ENCODE results near the gene IQGAP1. TPM values are rescaled to one million over a fixed set of nuclear protein-coding genes. Genes with fewer than 3 reads are reported as not detected.
"Not testable (repeated sequence)": the region's sequence is repeated elsewhere in the genome, so short reads cannot be mapped to it uniquely, and the experiment has no call there.

The IQGAP1 gene
- total and polyA plus RNA-seq, 7 donors: 31.1 to 72.2 (median 44.1) TPM

GRCh38 chr15:90523373-90523772 is 135.3 kb downstream of the IQGAP1 start:
- Histone ChIP-seq H3K4me3 (no peak overlapping the region), H3K9me3 (no peaks in the 10 kb centered on the region), H3K36me3 (ENCODE audit: insufficient read depth in 1 of 2, low read depth in 1 of 2) (no peaks in the 10 kb centered on the region), H3K27me3 (ENCODE audit: insufficient read depth in 3 of 3, low read length in 2 of 3) (no peaks in the 10 kb centered on the region), H3K27ac (no peak overlapping the region), H3K4me1 (no peaks in the 10 kb centered on the region)
- WGBS, 3 donors: 93 to 96% (median 96%) methylated on average over 3 of the region's 3 CpGs
- DNase-seq (no peak), ATAC-seq (no peak)
- no peak for TF ChIP-seq CTCF (IDR thresholded peaks at IDR 0.05)
- intact Hi-C loops (cut with DNase I): no loop called here

GRCh38 chr15:90524018-90524803 is 136.2 kb downstream of the IQGAP1 start:
- H3K4me1 ChIP-seq; ATAC-seq; H3K27ac ChIP-seq; H3K36me3 ChIP-seq (ENCODE audit: insufficient read depth in 1 of 2, low read depth in 1 of 2); H3K9me3 ChIP-seq; intact Hi-C loops (cut with DNase I); DNase-seq; H3K4me3 ChIP-seq; H3K27me3 ChIP-seq (ENCODE audit: insufficient read depth in 3 of 3, low read length in 2 of 3): not testable (repeated sequence)
- 89 to 91% (median 91%) methylated on average over 6 of the region's 6 CpGs for WGBS, 3 donors

GRCh38 chr15:90529011-90529370 is 140.9 kb downstream of the IQGAP1 start:
- H3K4me1 ChIP-seq: peaks cover 22% of the 10 kb centered on the region
- TF ChIP-seq CTCF (IDR thresholded peaks at IDR 0.05): no peak
- intact Hi-C loops (cut with DNase I): no loop called here
- H3K27ac ChIP-seq: peak overlapping the region; percentile 90
- H3K36me3 ChIP-seq (ENCODE audit: insufficient read depth in 1 of 2, low read depth in 1 of 2): no peaks in the 10 kb centered on the region
- WGBS, 3 donors: 75 to 87% (median 77%) methylated on average over 15 of the region's 15 CpGs
- no peaks in the 10 kb centered on the region for H3K9me3 ChIP-seq
- H3K27me3 ChIP-seq (ENCODE audit: insufficient read depth in 3 of 3, low read length in 2 of 3): no peaks in the 10 kb centered on the region
- peak overlapping the region; percentile 89 for H3K4me3 ChIP-seq
- DNase-seq: no peak
- no peak for ATAC-seq

GRCh38 chr15:90529371-90530249 is 141.6 kb downstream of the IQGAP1 start, which contains the start of gene CRTC3:
Gene CRTC3, plus strand, starts transcription at chr15:90529923. Its CDS starts 149 bp downstream, at chr15:90530072.
- Histone ChIP-seq H3K36me3 (ENCODE audit: insufficient read depth in 1 of 2, low read depth in 1 of 2) (no peaks in the 10 kb centered on the region), H3K9me3 (no peaks in the 10 kb centered on the region), H3K27me3 (ENCODE audit: insufficient read depth in 3 of 3, low read length in 2 of 3) (no peaks in the 10 kb centered on the region), H3K4me1 (peaks cover 25% of the 10 kb centered on the region), H3K27ac (peak within 1 kb of the TSS; percentile 90), H3K4me3 (peak within 1 kb of the TSS; percentile 89)
- no peak for TF ChIP-seq CTCF (IDR thresholded peaks at IDR 0.05)
- intact Hi-C loops (cut with DNase I): no loop called here
- DNase-seq: peak; percentile 60 to 73
- WGBS, 3 donors: 2 to 7% (median 5%) methylated on average over 43 to 104 of the region's 104 CpGs
- ATAC-seq: peak; percentile 82 to 88 (median 84)

All from psoas muscle (tissue), 8 donors.